ENCODE data around the gene GARIN5A.

- TF ChIP-seq POLR2A (IDR thresholded peaks at IDR 0.05; ENCODE audit: control extremely low read depth in 1 of 2, low read depth in 2 of 2, low read length in 2 of 2), result no peak
- TF ChIP-seq, protein P1, sequence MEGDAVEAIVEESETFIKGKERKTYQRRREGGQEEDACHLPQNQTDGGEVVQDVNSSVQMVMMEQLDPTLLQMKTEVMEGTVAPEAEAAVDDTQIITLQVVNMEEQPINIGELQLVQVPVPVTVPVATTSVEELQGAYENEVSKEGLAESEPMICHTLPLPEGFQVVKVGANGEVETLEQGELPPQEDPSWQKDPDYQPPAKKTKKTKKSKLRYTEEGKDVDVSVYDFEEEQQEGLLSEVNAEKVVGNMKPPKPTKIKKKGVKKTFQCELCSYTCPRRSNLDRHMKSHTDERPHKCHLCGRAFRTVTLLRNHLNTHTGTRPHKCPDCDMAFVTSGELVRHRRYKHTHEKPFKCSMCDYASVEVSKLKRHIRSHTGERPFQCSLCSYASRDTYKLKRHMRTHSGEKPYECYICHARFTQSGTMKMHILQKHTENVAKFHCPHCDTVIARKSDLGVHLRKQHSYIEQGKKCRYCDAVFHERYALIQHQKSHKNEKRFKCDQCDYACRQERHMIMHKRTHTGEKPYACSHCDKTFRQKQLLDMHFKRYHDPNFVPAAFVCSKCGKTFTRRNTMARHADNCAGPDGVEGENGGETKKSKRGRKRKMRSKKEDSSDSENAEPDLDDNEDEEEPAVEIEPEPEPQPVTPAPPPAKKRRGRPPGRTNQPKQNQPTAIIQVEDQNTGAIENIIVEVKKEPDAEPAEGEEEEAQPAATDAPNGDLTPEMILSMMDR (IDR thresholded peaks at IDR 0.05; ENCODE audit: control extremely low read depth in 1 of 3, insufficient read depth in 1 of 3, low read depth in 1 of 3, low read length in 3 of 3), result no peak
- no peak for TF ChIP-seq YY1 (IDR thresholded peaks at IDR 0.05; ENCODE audit: low read depth, low read length)
Measured at GRCh38 chr19:50482271-50482855, 5.7 kb upstream of the GARIN5A start.
